GM10847 (cell line): ENCODE results near the gene GARRE1.

Experiments used
- POLR2A ChIP-seq: IDR thresholded peaks from 2 replicates; pipeline ENCODE4 v1.6.1; 2011; ENCODE audit not compliant: insufficient read length; ENCODE audit errors: extremely low read depth

Gene GARRE1

DNA sequence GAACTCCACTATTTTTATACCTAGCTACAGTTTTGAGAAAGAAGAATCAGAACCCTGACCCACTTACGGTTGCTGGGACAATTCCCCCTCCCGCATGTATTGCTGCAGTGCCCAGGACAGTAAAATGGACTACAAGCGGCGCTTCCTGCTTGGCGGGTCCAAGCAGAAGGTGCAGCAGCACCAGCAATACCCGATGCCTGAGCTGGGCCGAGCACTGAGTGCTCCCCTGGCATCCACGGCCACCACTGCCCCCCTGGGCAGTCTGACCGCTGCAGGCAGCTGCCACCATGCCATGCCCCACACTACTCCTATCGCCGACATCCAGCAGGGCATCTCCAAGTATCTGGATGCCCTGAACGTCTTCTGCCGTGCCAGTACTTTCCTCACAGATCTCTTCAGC, 46.0 kb downstream of the GARRE1 start:
- no peak for TF ChIP-seq POLR2A

DNA sequence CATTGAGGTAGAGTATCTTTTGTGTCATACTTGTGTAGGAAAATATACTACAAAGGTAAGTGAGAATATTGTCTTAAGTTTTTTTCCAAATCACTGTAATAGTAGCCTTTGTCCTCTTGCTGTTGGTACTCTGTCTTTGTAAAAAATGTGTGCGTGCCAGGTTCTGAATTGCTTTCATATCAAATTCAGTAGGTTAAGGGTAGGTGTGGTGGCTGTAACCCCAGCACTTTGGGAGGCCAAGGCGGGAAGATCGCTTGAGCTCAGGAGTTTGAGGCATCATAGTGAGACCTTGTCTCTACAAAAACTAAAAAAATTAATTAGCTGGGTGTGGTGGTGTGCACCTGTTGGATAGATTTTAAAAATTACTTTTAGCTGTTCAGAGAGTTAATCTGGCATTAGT, 46.6 kb downstream of the GARRE1 start:
- TF ChIP-seq POLR2A: no peak
